Measurements from ENCODE around the gene MASTL.

The MASTL gene

GRCh38 chr10:27225642-27226257 lies 70.6 kb downstream of the MASTL start:
- no peak for DNase-seq

GRCh38 chr10:27230022-27230421 lies 74.9 kb downstream of the MASTL start:
- DNase-seq = no peak

- no peak for DNase-seq
These were observed 80.6 kb downstream of the MASTL start for GRCh38 chr10:27235706-27236105.

All from amniotic stem cell (primary cell).